Mesenchymal stem cell (in vitro differentiated cells and primary cell): ENCODE measurements around the gene DCLRE1C.
"Not testable (repeated sequence)": the region's sequence is repeated elsewhere in the genome, so short reads cannot be mapped to it uniquely, and the experiment has no call there.

ENCODE experiments used
- DNase-seq: peaks from one replicate; pipeline ENCODE4 v3.0.0-alpha.2; 2013
- H2AFZ ChIP-seq: one replicate; pipeline ENCODE4 v1.6.1; 2013; ENCODE audit warnings: low read depth, mild to moderate bottlenecking, control low read depth, inconsistent platforms, low read length, moderate library complexity
- H2AK5ac ChIP-seq: 2 replicates; pipeline ENCODE4 v1.6.1; 2013; ENCODE audit warnings: low read length, moderate library complexity, mild to moderate bottlenecking, inconsistent platforms; ENCODE audit not compliant: severe bottlenecking
- H2BK120ac ChIP-seq: one replicate; pipeline ENCODE4 v1.6.1; 2013; ENCODE audit warnings: low read depth, mild to moderate bottlenecking, inconsistent platforms, low read length, moderate library complexity
- H2BK12ac ChIP-seq, 2 experiments: one replicate each; pipeline ENCODE4 v1.6.1; 2013; ENCODE audit warnings: inconsistent platforms in 2 of 2, low read length in 2 of 2, mild to moderate bottlenecking in 2 of 2, moderate library complexity in 2 of 2, control low read depth in 1 of 2
- H2BK15ac ChIP-seq: one replicate; pipeline ENCODE4 v1.6.1; 2013; ENCODE audit warnings: mild to moderate bottlenecking, low read depth, inconsistent platforms; ENCODE audit not compliant: poor library complexity, severe bottlenecking
- H2BK5ac ChIP-seq: 2 replicates; pipeline ENCODE4 v1.6.1; 2013; ENCODE audit warnings: low read depth, mild to moderate bottlenecking, low read length, control low read depth, inconsistent platforms; ENCODE audit not compliant: poor library complexity, severe bottlenecking
- H3K14ac ChIP-seq, 2 experiments: one replicate each; pipeline ENCODE4 v1.6.1; 2013; ENCODE audit warnings: inconsistent platforms in 2 of 2, low read length in 2 of 2, control low read depth in 1 of 2, mild to moderate bottlenecking in 1 of 2, moderate library complexity in 1 of 2
- H3K18ac ChIP-seq, 2 experiments: one replicate each; pipeline ENCODE4 v1.6.1; 2013; ENCODE audit warnings: inconsistent platforms in 2 of 2, low read length in 2 of 2, control low read depth in 1 of 2, low read depth in 1 of 2, mild to moderate bottlenecking in 1 of 2
- H3K23ac ChIP-seq, 2 experiments: one replicate each; pipeline ENCODE4 v1.6.1; 2013; ENCODE audit warnings: inconsistent platforms in 2 of 2, low read length in 2 of 2, mild to moderate bottlenecking in 2 of 2, moderate library complexity in 2 of 2, control low read depth in 1 of 2
- H3K27ac ChIP-seq: 2 replicates; pipeline ENCODE4 v1.5.1; 2013; ENCODE audit warnings: mild to moderate bottlenecking, moderate library complexity, low read length, control low read depth, inconsistent platforms; ENCODE audit not compliant: poor library complexity, severe bottlenecking
- H3K27me3 ChIP-seq, 2 experiments: 2 replicates each; pipeline versions ENCODE4 v1.6.1 to v1.7.0; 2013; ENCODE audit warnings: low read length in 2 of 2, mild to moderate bottlenecking in 2 of 2, moderate library complexity in 2 of 2, control low read depth in 1 of 2, inconsistent platforms in 1 of 2; ENCODE audit not compliant: control insufficient read depth in 1 of 2, insufficient read depth in 1 of 2
- H3K36me3 ChIP-seq, 2 experiments: 2 replicates each; pipeline versions ENCODE4 v1.6.1 to v1.7.0; 2013; ENCODE audit warnings: low read length in 2 of 2, control low read depth in 1 of 2, inconsistent platforms in 1 of 2, low read depth in 1 of 2, mild to moderate bottlenecking in 1 of 2; ENCODE audit not compliant: insufficient read depth in 2 of 2, control insufficient read depth in 1 of 2
- H3K4ac ChIP-seq, 2 experiments: one replicate each; pipeline ENCODE4 v1.6.1; 2013; ENCODE audit warnings: inconsistent platforms in 2 of 2, low read length in 2 of 2, mild to moderate bottlenecking in 2 of 2, moderate library complexity in 2 of 2, control low read depth in 1 of 2, low read depth in 1 of 2
- H3K4me1 ChIP-seq: 2 replicates; pipeline ENCODE4 v1.6.1; 2013; ENCODE audit warnings: low read depth, low read length, control low read depth; ENCODE audit not compliant: control insufficient read depth, insufficient read depth
- H3K4me2 ChIP-seq: 2 replicates; pipeline ENCODE4 v1.6.1; 2013; ENCODE audit warnings: low read length, mild to moderate bottlenecking, inconsistent platforms; ENCODE audit not compliant: poor library complexity, severe bottlenecking
- H3K4me3 ChIP-seq, 2 experiments: 2 replicates each; pipeline versions ENCODE4 v1.5.1 to v1.7.0; 2013; ENCODE audit warnings: low read length in 2 of 2, mild to moderate bottlenecking in 2 of 2, control low read depth in 1 of 2, low read depth in 1 of 2; ENCODE audit not compliant: insufficient read depth in 1 of 2
- H3K79me1 ChIP-seq: replicated peaks from 2 replicates; pipeline ENCODE4 v1.6.1; 2013; ENCODE audit warnings: mild to moderate bottlenecking, control low read depth, low read length, inconsistent platforms; ENCODE audit not compliant: poor library complexity, severe bottlenecking
- H3K9ac ChIP-seq: 2 replicates; pipeline ENCODE4 v1.7.0; 2013; ENCODE audit warnings: mild to moderate bottlenecking, low read length, moderate library complexity
- H3K9me3 ChIP-seq: 2 replicates; pipeline ENCODE4 v1.7.0; 2013; ENCODE audit warnings: mild to moderate bottlenecking, low read length; ENCODE audit not compliant: control insufficient read depth
- H4K8ac ChIP-seq: one replicate; pipeline ENCODE4 v1.6.1; 2013; ENCODE audit warnings: inconsistent platforms, mild to moderate bottlenecking, low read length, moderate library complexity
- H4K91ac ChIP-seq: one replicate; pipeline ENCODE4 v1.6.1; 2013; ENCODE audit warnings: mild to moderate bottlenecking, low read length, inconsistent platforms
- WGBS: methylation state at CpG from one replicate; pipeline ENCODE4 v1.1.7; 2013; ENCODE audit warnings: mixed read lengths; 5-methylcytosine and 5-hydroxymethylcytosine counted together

The DCLRE1C gene

DNA sequence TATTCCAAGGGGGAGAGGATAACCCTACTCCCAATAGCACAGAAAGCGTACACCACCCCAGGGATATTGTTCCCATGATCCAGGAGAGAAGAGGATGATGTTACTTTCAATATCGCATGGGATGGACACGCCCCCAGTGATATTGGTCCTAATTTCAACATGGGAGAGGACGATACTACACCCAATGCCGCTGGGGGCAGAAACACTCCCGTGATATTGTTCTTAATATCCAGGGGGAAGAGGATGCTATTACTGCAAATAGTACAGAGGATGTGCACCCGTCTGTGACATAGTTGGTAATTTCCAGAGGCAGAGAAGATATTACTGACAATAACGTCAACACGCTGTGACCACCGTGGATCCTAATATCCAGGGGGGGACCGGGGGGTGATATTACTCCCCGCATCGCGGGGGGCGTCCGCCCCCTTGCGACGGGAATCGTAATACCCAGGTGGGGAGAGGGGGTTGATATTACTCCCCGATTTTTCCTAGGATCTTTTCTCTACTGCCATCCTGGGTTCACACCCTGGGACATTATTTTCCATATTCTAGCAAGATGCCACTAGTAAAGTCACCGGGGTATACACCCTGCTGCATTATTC is 21.9 kb upstream of the DCLRE1C start:
- WGBS = 61% methylated on average over 17 of the region's 21 CpGs
- no peak overlapping the region for H3K27ac ChIP-seq

DNA sequence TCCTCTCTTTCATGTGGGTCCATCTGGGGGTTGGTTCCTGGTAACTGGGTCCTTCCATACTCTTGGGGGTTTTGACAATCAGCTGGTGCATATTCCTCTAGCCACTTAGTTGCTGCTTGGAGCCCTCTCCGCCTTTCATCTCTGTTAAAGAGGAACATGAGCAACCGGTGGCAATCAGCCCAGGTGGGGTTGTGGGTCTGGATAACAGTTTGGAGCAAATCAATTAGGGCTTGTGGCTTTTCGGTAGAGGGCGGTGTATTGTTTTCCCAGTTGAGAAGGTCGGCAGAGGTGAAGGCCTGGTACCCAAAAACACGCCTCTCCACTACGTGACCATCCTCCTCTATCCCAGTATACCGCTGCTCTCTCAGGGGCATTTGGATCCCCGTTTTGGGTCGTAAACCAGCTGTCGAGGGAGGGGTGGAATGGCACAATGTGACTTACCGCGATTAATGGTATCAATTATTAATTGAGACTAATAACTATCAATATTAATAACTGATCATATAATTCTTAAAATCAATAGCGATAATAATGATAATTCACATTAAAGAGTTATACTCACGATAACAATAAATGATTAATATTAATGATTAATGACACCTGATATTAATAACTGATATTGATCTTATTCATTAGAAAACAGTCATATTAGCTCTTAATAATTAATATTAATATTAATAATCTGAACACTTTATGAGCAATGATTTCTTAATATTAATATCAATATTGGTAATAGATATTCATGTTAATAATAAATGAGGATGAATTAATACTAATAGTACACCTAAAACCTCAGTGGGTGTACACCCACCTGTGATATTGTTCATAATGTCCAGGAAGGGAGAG is 20.5 kb upstream of the DCLRE1C start:
- H3K4me1 ChIP-seq, H3K36me3 ChIP-seq, H3K27me3 ChIP-seq, H3K27ac ChIP-seq, DNase-seq, H2BK5ac ChIP-seq, H2BK12ac ChIP-seq, H3K9ac ChIP-seq, H2AK5ac ChIP-seq, H2BK15ac ChIP-seq, H3K79me1 ChIP-seq, H3K4me3 ChIP-seq, H2AFZ ChIP-seq, H3K23ac ChIP-seq, H3K4ac ChIP-seq, H3K4me2 ChIP-seq, H3K9me3 ChIP-seq, H2BK120ac ChIP-seq, H3K14ac ChIP-seq, H3K18ac ChIP-seq, H4K91ac ChIP-seq, H4K8ac ChIP-seq: not testable (repeated sequence)
- WGBS = 77% methylated on average over 5 of the region's 15 CpGs

More for the DNA sequence above, 21.9 kb upstream of the DCLRE1C start:
- Histone ChIP-seq H3K79me1 (no peaks in the 10 kb centered on the region), H3K9me3 (no peaks in the 10 kb centered on the region), H3K4me3 (peak overlapping the region in 1 of 2 experiments; percentile 63), H2AFZ (no peak overlapping the region), H3K18ac (no peak overlapping the region), H3K4me2 (no peak overlapping the region), H2BK5ac (no peak overlapping the region), H2AK5ac (no peak overlapping the region), H2BK15ac (no peak overlapping the region), H2BK120ac (no peak overlapping the region), H3K27me3 (peaks cover 0 to 7% of the 10 kb centered on the region in 2 experiments), H4K91ac (no peak overlapping the region), H3K23ac (no peak overlapping the region), H2BK12ac (no peak overlapping the region), H3K4ac (no peak overlapping the region), H3K4me1 (no peaks in the 10 kb centered on the region), H4K8ac (no peak overlapping the region), H3K36me3 (no peaks in the 10 kb centered on the region), H3K14ac (no peak overlapping the region), H3K9ac (peak overlapping the region; percentile 26)
- no peak for DNase-seq

- Histone ChIP-seq H3K9me3 (no peaks in the 10 kb centered on the region), H3K27me3 (peaks cover 0 to 7% of the 10 kb centered on the region in 2 experiments), H3K27ac (no peak overlapping the region), H3K18ac (no peak overlapping the region), H3K14ac (no peak overlapping the region), H3K4ac (no peak overlapping the region), H2BK12ac (no peak overlapping the region), H3K23ac (no peak overlapping the region), H2AFZ (no peak overlapping the region), H3K9ac (no peak overlapping the region), H3K4me3 (no peak overlapping the region), H2BK15ac (no peak overlapping the region), H4K91ac (no peak overlapping the region), H3K79me1 (no peaks in the 10 kb centered on the region), H4K8ac (no peak overlapping the region), H3K36me3 (no peaks in the 10 kb centered on the region), H2AK5ac (no peak overlapping the region), H3K4me2 (no peak overlapping the region), H2BK5ac (no peak overlapping the region), H2BK120ac (no peak overlapping the region), H3K4me1 (no peaks in the 10 kb centered on the region)
- WGBS = 53% methylated on average over 2 of the region's 4 CpGs
- peak; percentile 39 for DNase-seq
Observed at GRCh38 chr10:14971867-14972448, 18.1 kb upstream of the DCLRE1C start.

- Histone ChIP-seq H3K36me3 (no peaks in the 10 kb centered on the region), H3K18ac (no peak overlapping the region), H4K91ac (no peak overlapping the region), H3K9ac (no peak overlapping the region), H3K4ac (no peak overlapping the region), H3K4me3 (no peak overlapping the region), H3K27me3 (no peaks in the 10 kb centered on the region), H3K14ac (no peak overlapping the region), H3K9me3 (no peaks in the 10 kb centered on the region), H2AFZ (no peak overlapping the region), H2BK15ac (no peak overlapping the region), H3K4me2 (no peak overlapping the region), H2BK120ac (no peak overlapping the region), H2AK5ac (no peak overlapping the region), H4K8ac (no peak overlapping the region), H2BK5ac (no peak overlapping the region), H3K79me1 (no peaks in the 10 kb centered on the region), H3K4me1 (no peaks in the 10 kb centered on the region), H2BK12ac (no peak overlapping the region), H3K27ac (no peak overlapping the region), H3K23ac (no peak overlapping the region)
- no peak for DNase-seq
- 84% methylated on average over 2 of the region's 2 CpGs for WGBS
Observed at GRCh38 chr10:14967897-14968296, 14.0 kb upstream of the DCLRE1C start.
